Mononuclear cell (primary cell): ENCODE data around the gene PTBP2. TPM values are rescaled to one million over a fixed set of nuclear protein-coding genes. Genes with fewer than 3 reads are reported as not detected.

Experiments
- H3K27me3 ChIP-seq: 2 replicates; pipeline ENCODE4 v1.6.0; 2011; ENCODE audit warnings: low read length, control low read depth; ENCODE audit not compliant: insufficient read depth
- H3K4me1 ChIP-seq: 2 replicates; pipeline ENCODE4 v1.5.1; 2011; ENCODE audit warnings: mild to moderate bottlenecking, low read length, control low read depth; ENCODE audit not compliant: insufficient read depth
- H3K4me3 ChIP-seq: 2 replicates; pipeline ENCODE4 v1.5.1; 2011; ENCODE audit warnings: mild to moderate bottlenecking, low read length, moderate library complexity
- H3K9me3 ChIP-seq: 2 replicates; pipeline ENCODE4 v1.5.1; 2011; ENCODE audit warnings: low read depth, mild to moderate bottlenecking, control low read depth, low read length
- total RNA-seq: library from RNA; depleted of rRNA; stranded (reverse); fragments of >200 nt; gene quantifications from one replicate; pipeline ENCODE4 v1.2.3, GENCODE V29; 2012

PTBP2 gene, protein sequence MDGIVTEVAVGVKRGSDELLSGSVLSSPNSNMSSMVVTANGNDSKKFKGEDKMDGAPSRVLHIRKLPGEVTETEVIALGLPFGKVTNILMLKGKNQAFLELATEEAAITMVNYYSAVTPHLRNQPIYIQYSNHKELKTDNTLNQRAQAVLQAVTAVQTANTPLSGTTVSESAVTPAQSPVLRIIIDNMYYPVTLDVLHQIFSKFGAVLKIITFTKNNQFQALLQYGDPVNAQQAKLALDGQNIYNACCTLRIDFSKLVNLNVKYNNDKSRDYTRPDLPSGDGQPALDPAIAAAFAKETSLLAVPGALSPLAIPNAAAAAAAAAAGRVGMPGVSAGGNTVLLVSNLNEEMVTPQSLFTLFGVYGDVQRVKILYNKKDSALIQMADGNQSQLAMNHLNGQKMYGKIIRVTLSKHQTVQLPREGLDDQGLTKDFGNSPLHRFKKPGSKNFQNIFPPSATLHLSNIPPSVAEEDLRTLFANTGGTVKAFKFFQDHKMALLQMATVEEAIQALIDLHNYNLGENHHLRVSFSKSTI
- total RNA-seq, result 52.8 TPM

DNA sequence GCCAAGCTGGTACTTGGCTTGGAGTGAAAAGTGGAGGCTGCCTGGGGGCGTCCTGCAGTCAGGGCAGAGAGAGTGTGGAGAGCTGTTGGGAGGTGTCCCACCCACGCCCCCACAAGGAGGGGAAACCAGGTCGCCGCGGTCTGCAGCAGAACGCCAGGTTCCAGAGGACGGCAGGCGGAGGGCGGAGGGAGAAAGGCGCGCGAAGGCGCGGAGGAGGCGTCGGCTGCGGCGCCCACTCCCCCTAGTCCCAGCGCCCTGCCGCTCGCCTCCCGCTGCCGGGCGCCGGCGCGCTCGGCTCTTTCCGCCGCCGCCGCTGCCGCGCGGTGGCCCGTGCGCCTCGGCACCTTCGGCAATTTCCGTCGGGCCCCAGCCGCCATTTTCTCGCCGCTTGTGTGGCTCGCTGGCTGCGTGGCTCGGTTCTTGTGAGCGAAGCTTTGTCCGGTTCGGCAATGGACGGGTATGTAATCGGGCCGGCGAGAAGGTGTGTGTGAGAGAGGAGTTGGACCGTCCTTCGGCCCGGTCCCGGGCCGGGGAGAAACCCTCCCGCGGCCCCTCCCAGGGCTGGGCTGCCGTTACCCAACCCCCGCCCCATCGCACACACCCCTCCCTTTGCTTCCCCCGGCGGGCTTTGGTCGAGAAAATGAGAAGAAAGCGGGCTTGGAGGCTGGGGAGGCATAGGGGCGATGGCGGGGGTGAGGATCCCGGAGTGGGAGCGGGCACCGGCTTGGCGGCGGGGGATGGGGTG lies at the start of gene PTBP2:
TSS of gene PTBP2 (plus strand) at position 369 of the 745 bp plus-strand sequence. CDS start at position 450, 81 bp downstream.
- no peaks in the 10 kb centered on the region for H3K27me3 ChIP-seq
- H3K4me3 ChIP-seq, result peak within 1 kb of the TSS; percentile 89
- H3K4me1 ChIP-seq, result peaks cover 14% of the 10 kb centered on the region
- no peaks in the 10 kb centered on the region for H3K9me3 ChIP-seq

- Histone ChIP-seq H3K27me3 (no peaks in the 10 kb centered on the region), H3K4me3 (no peak overlapping the region), H3K9me3 (peaks cover 13% of the 10 kb centered on the region), H3K4me1 (no peaks in the 10 kb centered on the region)
These were observed 46.7 kb upstream of the PTBP2 start for GRCh38 chr1:96674915-96675314.

GRCh38 chr1:96682056-96682455 lies 39.5 kb upstream of the PTBP2 start:
- Histone ChIP-seq H3K4me3 (no peak overlapping the region), H3K4me1 (peaks cover 4% of the 10 kb centered on the region), H3K9me3 (no peaks in the 10 kb centered on the region), H3K27me3 (peaks cover 3% of the 10 kb centered on the region)

DNA sequence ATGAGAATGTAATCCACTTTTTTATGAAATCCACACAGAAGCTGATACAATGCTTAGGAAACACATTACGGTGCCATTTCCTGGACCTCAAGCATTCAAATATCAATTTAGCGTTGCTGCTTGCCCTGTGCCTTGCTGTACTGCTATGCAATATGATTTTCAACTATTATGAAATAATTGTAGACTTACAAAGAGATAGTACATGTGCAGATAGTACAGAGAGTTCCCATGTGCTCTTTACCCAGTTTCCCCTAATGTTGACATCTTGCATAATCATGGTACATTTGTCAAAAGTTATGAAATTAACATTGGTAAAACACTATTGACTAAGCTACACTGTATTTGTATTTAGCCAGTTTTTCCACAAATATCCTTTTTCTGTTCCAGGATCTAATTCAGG lies 37.7 kb upstream of the PTBP2 start:
- Histone ChIP-seq H3K9me3 (no peaks in the 10 kb centered on the region), H3K4me3 (no peak overlapping the region), H3K4me1 (peaks cover 4% of the 10 kb centered on the region)

GRCh38 chr1:96684744-96685143 lies 36.8 kb upstream of the PTBP2 start:
- Histone ChIP-seq H3K9me3 (no peaks in the 10 kb centered on the region), H3K4me1 (peaks cover 4% of the 10 kb centered on the region), H3K4me3 (no peak overlapping the region), H3K27me3 (peaks cover 3% of the 10 kb centered on the region)

More for the DNA sequence above, 37.7 kb upstream of the PTBP2 start:
- H3K27me3 ChIP-seq, result peaks cover 3% of the 10 kb centered on the region

- Histone ChIP-seq H3K4me3 (no peak overlapping the region), H3K9me3 (no peaks in the 10 kb centered on the region)
These were observed 32.8 kb upstream of the PTBP2 start for GRCh38 chr1:96688767-96689166.

DNA sequence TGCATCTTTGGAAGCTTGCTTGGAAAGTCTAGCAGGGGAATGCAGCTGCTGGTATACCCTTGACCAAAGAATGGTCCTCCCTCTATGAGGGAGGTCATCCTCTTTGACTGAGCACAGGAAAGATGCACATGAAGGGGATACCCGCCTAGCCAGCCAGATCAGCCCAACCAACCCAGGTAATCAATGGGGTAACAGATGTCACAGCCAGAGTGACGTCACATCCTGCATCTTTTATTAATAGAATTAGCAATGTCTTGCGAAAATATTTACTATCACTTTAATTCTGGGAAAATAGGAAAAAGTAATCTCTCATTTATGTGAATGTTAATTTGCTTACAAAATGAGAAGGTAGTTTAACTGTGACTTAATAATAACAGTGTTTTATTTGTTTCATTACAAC lies 25.6 kb upstream of the PTBP2 start:
- no peaks in the 10 kb centered on the region for H3K9me3 ChIP-seq
- H3K4me1 ChIP-seq, result no peaks in the 10 kb centered on the region
- no peaks in the 10 kb centered on the region for H3K27me3 ChIP-seq
- H3K4me3 ChIP-seq, result no peak overlapping the region

More at GRCh38 chr1:96688767-96689166, 32.8 kb upstream of the PTBP2 start:
- Histone ChIP-seq H3K27me3 (peaks cover 1% of the 10 kb centered on the region), H3K4me1 (no peaks in the 10 kb centered on the region)

DNA sequence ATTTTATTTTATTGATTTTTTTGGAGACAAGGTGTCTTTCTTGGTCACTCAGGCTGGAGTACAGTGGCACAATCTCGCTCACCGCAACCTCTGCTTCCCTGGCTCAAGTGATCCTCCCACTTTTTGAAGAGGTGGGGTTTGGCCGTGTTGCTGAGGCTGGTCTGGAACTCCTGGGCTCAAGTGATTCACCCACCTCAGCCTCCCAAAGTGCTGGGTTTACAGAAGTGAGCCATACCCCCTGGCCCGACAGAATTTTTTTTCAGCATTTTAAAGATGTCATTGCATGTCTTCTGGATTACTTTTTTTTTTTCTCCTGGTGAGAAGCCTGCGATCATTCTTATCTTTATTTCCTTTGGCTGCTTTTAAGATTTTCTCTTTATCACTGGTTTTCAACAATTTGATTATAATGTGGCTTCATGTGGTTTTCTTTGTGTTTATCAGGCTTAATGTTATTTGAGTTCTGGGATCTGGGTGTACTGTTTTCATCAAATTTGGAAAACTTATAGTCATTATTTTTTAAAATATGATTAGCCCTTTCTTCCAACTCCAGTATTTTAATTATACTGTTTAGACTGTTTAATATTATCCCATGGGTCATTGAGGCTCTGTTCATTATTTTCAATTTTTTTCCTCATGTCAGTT lies 23.1 kb upstream of the PTBP2 start:
- H3K4me1 ChIP-seq, result no peaks in the 10 kb centered on the region
- no peak overlapping the region for H3K4me3 ChIP-seq
- H3K27me3 ChIP-seq, result no peaks in the 10 kb centered on the region
- H3K9me3 ChIP-seq, result no peaks in the 10 kb centered on the region

DNA sequence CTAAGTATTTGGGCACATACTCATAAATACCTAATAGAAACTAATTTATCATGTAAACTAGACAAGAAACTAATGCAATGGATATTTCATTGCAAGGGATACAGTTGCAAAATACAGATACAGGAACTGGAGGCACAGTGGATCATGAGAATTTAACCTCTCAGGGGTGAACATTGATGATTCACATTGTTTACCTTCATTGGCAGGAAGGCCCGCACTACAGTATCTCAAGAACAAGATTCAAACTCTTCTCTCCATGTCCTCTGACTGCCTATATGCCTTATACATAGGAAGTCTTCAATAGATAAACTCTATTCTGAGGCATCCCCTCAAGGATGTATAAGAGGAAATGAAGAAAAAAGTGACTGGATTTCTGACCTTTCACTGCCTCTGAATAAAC lies 18.4 kb upstream of the PTBP2 start:
- H3K27me3 ChIP-seq, result no peaks in the 10 kb centered on the region
- no peaks in the 10 kb centered on the region for H3K9me3 ChIP-seq
- no peak overlapping the region for H3K4me3 ChIP-seq
- no peaks in the 10 kb centered on the region for H3K4me1 ChIP-seq

DNA sequence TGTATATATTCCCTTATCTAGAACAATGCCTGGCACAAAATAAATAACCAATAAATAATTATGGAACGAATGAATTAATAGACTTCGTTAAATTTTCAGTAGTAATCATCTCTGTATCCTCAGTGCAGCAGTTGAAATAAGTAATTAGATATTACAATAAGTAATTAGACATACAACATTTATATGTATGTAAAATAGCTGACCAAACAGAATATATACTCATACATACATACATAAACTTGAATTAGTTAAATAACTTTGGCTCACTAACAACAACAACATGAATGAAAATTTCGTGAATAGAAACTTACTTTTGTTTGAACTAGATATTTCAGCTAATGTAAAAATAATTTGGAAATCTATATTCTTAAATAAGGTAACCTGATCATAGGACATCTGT lies 14.6 kb upstream of the PTBP2 start:
- H3K4me3 ChIP-seq, result no peak overlapping the region
- no peaks in the 10 kb centered on the region for H3K27me3 ChIP-seq
- H3K9me3 ChIP-seq, result no peaks in the 10 kb centered on the region
- H3K4me1 ChIP-seq, result no peaks in the 10 kb centered on the region

- H3K4me3 ChIP-seq, result no peak overlapping the region
- no peaks in the 10 kb centered on the region for H3K9me3 ChIP-seq
- no peaks in the 10 kb centered on the region for H3K27me3 ChIP-seq
- no peaks in the 10 kb centered on the region for H3K4me1 ChIP-seq
These were observed 13.1 kb upstream of the PTBP2 start for GRCh38 chr1:96708482-96708881.

- Histone ChIP-seq H3K27me3 (no peaks in the 10 kb centered on the region), H3K9me3 (no peaks in the 10 kb centered on the region), H3K4me1 (no peaks in the 10 kb centered on the region), H3K4me3 (no peak overlapping the region)
These were observed 10.7 kb upstream of the PTBP2 start for GRCh38 chr1:96710708-96711477.

DNA sequence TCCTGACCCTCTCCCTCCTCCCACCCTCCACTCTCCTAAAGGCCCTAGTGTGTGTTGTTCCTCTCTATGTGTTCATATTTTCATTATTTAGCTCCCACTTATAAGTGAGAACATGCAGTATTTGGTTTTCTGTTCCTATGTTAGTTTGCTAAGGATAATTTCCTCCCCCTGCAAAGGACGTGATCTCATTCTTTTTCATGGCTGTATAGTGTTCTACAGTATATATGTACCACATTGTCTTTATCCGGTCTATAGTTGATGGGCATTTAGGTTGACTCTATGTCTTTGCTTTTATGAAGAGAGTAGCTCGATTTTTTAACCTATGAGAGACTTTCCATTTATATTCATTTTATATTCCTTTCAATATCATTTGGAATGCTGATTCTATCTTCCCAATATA lies 7.9 kb upstream of the PTBP2 start:
- H3K4me3 ChIP-seq, result no peak overlapping the region
- no peaks in the 10 kb centered on the region for H3K4me1 ChIP-seq
- H3K9me3 ChIP-seq, result no peaks in the 10 kb centered on the region
- H3K27me3 ChIP-seq, result no peaks in the 10 kb centered on the region

- no peaks in the 10 kb centered on the region for H3K27me3 ChIP-seq
These were observed 6.7 kb upstream of the PTBP2 start for GRCh38 chr1:96714881-96715280.

More at GRCh38 chr1:96714881-96715280, 6.7 kb upstream of the PTBP2 start:
- no peaks in the 10 kb centered on the region for H3K9me3 ChIP-seq
- no peak overlapping the region for H3K4me3 ChIP-seq
- H3K4me1 ChIP-seq, result no peaks in the 10 kb centered on the region
